ENCODE measurements around the gene SAMD4A. TPM values are rescaled to one million over a fixed set of nuclear protein-coding genes. Genes with fewer than 3 reads are reported as not detected.

Gene SAMD4A
- total and polyA plus RNA-seq, 12 donors = 14.0 to 284 (median 191) TPM

DNA sequence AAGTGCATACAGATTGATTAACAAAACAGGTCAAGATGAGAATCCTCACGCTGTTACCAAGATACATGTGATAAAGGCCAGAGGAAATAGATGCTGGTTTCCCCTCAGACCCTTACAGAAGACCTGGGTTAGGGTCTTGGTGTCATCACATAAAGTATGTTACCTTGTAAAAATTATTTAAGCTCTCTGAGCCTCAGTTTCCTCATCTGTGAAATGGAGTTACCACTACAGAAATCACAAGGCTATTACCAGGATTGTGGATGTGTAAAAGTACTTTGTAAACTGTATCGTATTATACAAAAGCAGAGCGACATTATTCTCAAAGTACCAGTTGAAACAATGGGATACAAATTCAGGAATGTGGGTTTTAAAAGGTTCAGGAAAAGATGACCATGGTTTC, 14.0 kb downstream of the SAMD4A start:
- Histone ChIP-seq H3K27me3 (no peaks in the 10 kb centered on the region), H3K9me3 (no peaks in the 10 kb centered on the region), H3K27ac (no peak overlapping the region), H3K4me3 (no peak overlapping the region), H3K36me3 (peaks cover 0 to 19% (median 0%) of the 10 kb centered on the region in 9 donors), H3K4me1 (peaks cover 0 to 87% (median 65%) of the 10 kb centered on the region in 9 donors)
- intact Hi-C loops (cut with DNase I) = no loop called here
- ATAC-seq (no peak), DNase-seq (no peak)
- TF ChIP-seq, protein P1, sequence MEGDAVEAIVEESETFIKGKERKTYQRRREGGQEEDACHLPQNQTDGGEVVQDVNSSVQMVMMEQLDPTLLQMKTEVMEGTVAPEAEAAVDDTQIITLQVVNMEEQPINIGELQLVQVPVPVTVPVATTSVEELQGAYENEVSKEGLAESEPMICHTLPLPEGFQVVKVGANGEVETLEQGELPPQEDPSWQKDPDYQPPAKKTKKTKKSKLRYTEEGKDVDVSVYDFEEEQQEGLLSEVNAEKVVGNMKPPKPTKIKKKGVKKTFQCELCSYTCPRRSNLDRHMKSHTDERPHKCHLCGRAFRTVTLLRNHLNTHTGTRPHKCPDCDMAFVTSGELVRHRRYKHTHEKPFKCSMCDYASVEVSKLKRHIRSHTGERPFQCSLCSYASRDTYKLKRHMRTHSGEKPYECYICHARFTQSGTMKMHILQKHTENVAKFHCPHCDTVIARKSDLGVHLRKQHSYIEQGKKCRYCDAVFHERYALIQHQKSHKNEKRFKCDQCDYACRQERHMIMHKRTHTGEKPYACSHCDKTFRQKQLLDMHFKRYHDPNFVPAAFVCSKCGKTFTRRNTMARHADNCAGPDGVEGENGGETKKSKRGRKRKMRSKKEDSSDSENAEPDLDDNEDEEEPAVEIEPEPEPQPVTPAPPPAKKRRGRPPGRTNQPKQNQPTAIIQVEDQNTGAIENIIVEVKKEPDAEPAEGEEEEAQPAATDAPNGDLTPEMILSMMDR (IDR thresholded peaks at IDR 0.05) = no peak
- 91 to 94% methylated on average over 3 of the region's 3 CpGs for WGBS, 2 donors

DNA sequence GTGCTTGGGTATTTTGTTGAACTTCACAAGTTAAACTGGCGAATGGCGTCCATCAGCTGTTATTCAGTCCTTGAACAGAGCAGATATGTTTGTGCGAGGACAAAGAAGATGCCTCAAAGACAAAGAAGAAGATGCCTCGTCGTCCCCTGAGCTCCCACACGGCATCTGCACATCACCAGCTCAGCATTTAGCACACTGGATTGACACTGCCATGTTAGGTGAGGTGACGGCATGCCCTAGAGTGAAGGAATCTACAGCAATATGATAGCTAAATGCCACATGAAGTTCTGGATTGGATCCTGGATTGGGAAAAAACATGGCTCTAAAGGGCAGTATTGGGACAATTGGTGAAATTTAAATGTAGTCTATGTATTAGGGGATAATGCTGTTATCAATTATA, 15.4 kb downstream of the SAMD4A start:
- peaks cover 0 to 73% (median 51%) of the 10 kb centered on the region in 9 donors for H3K4me1 ChIP-seq
- intact Hi-C loops (cut with DNase I) = no loop called here
- TF ChIP-seq, protein P1 (IDR thresholded peaks at IDR 0.05) = no peak
- DNase-seq (no peak), ATAC-seq (peak in 4 of 8 donors; percentile 45 to 60 (median 52))
- 60 to 75% methylated on average over 7 of the region's 7 CpGs for WGBS, 2 donors
- no peak overlapping the region for H3K4me3 ChIP-seq
- peaks cover 0 to 10% (median 0%) of the 10 kb centered on the region in 9 donors for H3K36me3 ChIP-seq
- H3K27me3 ChIP-seq = no peaks in the 10 kb centered on the region
- no peak overlapping the region for H3K27ac ChIP-seq
- peaks cover 0 to 7% (median 0%) of the 10 kb centered on the region in 11 donors for H3K9me3 ChIP-seq

DNA sequence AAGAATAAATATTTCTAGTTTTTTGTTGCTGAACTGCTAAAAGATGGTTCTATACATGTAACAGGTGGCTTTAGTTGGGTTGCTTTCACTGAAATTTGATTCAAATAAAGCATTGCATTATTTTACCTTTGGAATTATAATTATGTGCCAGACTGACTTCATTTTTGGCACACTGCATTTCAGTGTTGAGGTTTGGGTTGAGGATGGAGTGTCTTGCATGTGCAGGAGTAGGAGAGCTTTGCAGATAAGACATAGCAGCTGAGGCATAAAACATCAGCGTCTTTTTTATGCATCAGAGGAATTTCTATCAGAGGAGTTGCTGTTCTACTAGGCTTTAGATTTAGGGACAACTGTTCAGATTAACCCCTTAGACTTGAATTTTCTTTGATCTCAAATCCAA, 17.2 kb downstream of the SAMD4A start:
- DNase-seq = no peak
- peaks cover 0 to 70% (median 36%) of the 10 kb centered on the region in 9 donors for H3K4me1 ChIP-seq
- no peak for ATAC-seq
- H3K27me3 ChIP-seq = no peaks in the 10 kb centered on the region
- TF ChIP-seq, protein P1 (IDR thresholded peaks at IDR 0.05) = no peak
- no peak overlapping the region for H3K4me3 ChIP-seq
- WGBS, 2 donors = 25 to 38% methylated on average over 1 of the region's 1 CpG
- peaks cover 0 to 7% (median 0%) of the 10 kb centered on the region in 11 donors for H3K9me3 ChIP-seq
- intact Hi-C loops (cut with DNase I) = no loop called here
- peaks cover 0 to 6% (median 0%) of the 10 kb centered on the region in 9 donors for H3K36me3 ChIP-seq
- peak overlapping the region in 1 of 10 donors; percentile 38 for H3K27ac ChIP-seq

DNA sequence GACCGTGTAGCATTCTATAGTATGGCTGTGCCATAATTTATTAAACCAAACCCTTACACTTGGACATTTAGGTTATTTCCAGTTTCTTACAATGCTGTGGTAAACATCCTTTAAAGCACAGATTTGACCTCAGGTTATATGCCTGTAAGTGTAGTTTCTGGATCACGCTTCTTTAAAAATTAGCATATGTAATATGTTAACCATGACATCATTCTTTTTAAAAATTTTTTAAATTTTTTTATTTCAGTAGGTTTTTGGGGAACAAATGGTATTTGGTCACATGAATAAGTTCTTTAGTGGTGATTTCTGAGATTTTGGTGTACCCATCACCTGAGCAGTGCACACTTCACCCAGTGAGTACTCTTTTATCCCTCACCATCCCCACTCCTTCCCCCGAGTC, 18.3 kb downstream of the SAMD4A start:
- intact Hi-C loops (cut with DNase I) = no loop called here
- H3K9me3 ChIP-seq = peaks cover 0 to 7% (median 0%) of the 10 kb centered on the region in 11 donors

More for the DNA sequence above, 18.3 kb downstream of the SAMD4A start:
- WGBS, 2 donors = 94% methylated on average over 3 of the region's 3 CpGs
- no peak for DNase-seq
- H3K27ac ChIP-seq = no peak overlapping the region
- H3K4me1 ChIP-seq = peaks cover 0 to 69% (median 30%) of the 10 kb centered on the region in 9 donors
- no peak for ATAC-seq
- TF ChIP-seq, protein P1 (IDR thresholded peaks at IDR 0.05) = no peak
- no peaks in the 10 kb centered on the region for H3K27me3 ChIP-seq
- no peak overlapping the region for H3K4me3 ChIP-seq
- peaks cover 0 to 6% (median 0%) of the 10 kb centered on the region in 9 donors for H3K36me3 ChIP-seq

Data from heart right ventricle (tissue), 16 donors.